Measurements from ENCODE around the gene PTH2R. TPM values are rescaled to one million over a fixed set of nuclear protein-coding genes. Genes with fewer than 3 reads are reported as not detected.
"Not testable (repeated sequence)": the region's sequence is repeated elsewhere in the genome, so short reads cannot be mapped to it uniquely, and the experiment has no call there.

The PTH2R gene
- total RNA-seq, 1 experiment from 2014 or later = not detected

GRCh38 chr2:208482453-208483015, 75.9 kb downstream of the PTH2R start:
- DNase-seq (ENCODE audit: low read depth) = not testable (repeated sequence)

DNA sequence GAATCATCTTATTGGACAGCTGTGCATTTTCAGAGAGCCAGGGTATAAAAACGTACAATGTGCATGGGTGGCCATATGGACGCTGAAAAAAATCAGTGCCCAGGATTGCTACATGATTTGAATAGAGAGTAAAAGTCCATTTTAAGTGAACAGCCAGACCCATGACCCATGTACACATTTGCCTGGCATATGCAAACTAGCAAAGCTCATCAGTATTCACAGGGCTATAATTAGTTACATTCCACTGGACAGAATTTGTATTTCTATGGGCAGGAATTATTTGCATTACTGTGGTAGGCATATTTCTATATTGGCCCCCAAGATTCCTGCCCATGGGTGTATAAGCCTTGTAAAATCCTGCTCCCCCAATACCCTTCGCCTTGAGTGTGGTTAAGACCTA, 78.8 kb downstream of the PTH2R start:
- no peak for DNase-seq (ENCODE audit: low read depth)

GRCh38 chr2:208488686-208489564, 82.3 kb downstream of the PTH2R start:
- DNase-seq (ENCODE audit: low read depth) = no peak

- DNase-seq (ENCODE audit: low read depth) = no peak
Measured at GRCh38 chr2:208489687-208490086, 83.1 kb downstream of the PTH2R start.

GRCh38 chr2:208490492-208490891, 83.9 kb downstream of the PTH2R start:
- DNase-seq (ENCODE audit: low read depth) = no peak

GRCh38 chr2:208491641-208492040, 85.0 kb downstream of the PTH2R start:
- DNase-seq (ENCODE audit: low read depth) = no peak

GRCh38 chr2:208492069-208492468, 85.5 kb downstream of the PTH2R start:
- DNase-seq (ENCODE audit: low read depth) = no peak

DNA sequence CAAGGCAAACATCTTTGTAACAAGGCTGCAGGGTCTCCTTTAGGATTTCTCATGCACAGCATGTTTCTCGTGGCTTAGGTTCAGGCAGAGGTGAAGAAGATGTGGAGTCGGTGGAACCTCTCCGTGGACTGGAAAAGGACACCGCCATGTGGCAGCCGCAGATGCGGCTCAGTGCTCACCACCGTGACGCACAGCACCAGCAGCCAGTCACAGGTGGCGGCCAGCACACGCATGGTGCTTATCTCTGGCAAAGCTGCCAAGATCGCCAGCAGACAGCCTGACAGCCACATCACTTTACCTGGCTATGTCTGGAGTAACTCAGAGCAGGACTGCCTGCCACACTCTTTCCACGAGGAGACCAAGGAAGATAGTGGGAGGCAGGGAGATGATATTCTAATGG, 86.6 kb downstream of the PTH2R start:
- no peak for DNase-seq (ENCODE audit: low read depth)

DNA sequence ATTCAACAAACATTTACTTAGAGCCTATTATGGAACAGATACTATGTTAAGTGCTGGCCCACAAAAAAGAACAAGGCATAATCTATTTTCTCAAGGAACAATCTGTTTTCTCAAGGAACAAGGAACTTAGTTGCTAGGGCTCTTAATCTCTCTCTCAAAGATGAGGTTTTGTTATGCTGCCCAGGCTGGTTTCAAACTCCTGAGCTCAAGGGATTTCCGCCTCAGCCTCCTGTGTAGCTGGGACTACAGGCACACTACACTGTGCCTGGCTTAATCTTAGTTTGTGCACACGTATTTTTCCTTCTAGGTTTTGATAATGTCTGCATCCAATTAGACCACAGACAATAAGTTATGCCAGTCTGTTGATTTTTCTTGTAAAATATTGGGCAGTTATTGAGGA, 89.5 kb downstream of the PTH2R start:
- no peak for DNase-seq (ENCODE audit: low read depth)

DNA sequence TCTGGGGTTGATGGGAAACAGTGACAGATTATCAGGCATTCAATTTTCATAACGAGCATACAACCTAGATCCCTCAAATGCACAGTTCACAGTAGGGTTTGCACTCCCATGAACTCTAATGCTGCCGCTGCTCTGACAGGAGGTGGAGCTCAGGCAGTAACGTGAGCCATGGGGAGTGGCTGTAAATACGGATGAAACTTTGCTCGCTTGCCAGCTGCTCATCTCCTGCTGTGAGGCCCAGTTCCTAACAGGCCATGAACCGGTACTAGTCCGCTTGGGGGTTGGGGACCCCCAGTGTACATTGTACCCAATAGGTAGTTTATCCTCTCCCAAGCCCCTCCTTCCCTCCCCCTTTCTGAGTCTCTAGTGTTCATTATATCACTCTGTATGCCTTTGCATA, 94.6 kb downstream of the PTH2R start:
- no peak for DNase-seq (ENCODE audit: low read depth)

DNA sequence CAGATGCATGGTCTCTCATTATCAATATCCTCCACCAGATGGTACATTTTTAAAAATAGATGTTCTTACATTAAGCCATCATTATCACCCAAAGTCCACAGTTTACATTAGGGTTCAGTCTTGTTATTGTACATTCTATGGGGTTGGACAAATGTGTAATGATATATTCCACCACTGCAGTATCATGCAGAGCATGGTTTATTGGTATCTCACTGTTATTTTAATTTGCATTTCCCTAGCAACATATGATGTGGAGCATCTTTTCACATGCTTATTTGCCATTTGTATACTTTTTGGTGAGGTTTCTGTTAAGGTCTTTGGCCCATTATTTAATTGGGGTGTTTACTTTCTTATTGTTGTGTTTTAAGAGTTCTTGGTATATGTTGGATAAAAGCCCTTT, 95.7 kb downstream of the PTH2R start:
- no peak for DNase-seq (ENCODE audit: low read depth)

DNA sequence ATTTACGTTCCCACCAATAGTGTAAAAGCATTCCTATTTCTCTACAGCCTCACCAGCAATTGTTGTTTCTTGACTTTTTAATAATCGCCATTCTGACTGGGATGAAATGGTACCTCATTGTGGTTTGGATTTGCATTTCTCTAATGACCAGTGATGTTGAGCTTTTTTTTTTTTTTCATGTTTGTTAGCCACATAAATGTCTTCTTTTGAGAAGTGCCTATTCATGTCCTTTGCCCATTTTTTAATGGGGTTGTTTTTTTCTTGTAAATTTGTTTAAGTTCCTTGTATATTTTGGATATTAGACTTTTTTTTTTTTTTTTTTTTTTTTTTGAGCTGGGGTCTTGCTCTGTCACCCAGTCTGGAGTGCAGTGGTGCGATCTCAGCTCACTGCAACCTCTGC, 98.8 kb downstream of the PTH2R start:
- DNase-seq (ENCODE audit: low read depth) = not testable (repeated sequence)

DNA sequence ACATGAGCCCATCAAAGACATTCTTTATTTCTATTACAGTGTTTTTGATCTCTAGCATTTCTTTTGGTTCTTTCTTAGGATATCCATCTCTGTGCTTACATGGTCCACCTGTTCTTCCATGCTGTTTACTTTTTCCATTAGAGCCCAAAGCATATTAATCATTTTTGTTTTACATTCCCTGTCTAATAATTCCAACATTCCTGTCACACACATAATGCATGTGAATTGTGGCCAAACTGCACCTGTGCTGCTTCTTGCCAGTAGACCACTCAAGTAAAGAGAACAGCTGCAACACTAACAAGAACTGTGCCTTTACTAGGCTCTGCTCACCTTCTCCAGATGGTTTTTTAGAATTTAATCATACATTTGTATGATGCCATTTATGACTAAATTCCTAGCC, 103.0 kb downstream of the PTH2R start:
- no peak for DNase-seq (ENCODE audit: low read depth)

DNA sequence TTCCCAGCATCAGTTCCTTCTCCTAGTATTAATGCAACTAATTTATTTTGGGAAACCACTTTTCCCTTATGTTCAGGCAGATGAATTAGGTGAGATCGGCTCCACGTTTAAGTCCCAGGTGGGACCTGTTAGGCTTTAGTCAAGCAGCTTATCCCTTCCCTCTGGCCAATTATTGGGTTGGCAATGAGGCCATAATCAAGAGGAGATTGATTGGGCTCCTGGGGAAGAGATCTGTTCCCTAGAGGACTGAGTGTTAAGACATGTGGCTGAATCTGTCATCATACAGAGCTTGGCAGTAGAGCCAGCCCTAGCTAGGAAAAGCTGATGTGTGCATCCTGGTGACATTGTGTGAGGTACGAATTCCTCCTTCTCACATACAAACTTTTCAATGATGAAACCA, 104.4 kb downstream of the PTH2R start:
- DNase-seq (ENCODE audit: low read depth) = no peak

DNA sequence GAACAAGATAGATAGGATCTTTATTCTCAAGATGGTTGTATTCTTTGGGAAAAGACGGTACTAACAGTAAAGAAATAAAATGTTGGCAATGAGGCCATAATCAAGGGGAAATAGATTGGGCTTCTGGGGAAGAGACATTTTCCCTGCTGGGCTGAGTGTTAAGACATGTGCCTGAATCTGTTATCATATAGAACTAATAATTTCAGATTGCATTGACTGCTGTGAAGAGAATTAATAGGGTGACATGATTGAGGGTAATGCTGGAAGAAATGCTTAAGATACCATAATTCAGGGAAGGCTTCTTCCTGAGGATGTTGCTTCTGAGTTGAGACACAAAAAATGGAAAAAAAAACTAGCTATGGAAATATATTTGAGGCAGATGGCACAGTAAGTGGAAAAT, 105.0 kb downstream of the PTH2R start:
- no peak for DNase-seq (ENCODE audit: low read depth)

GRCh38 chr2:208515099-208515498, 108.5 kb downstream of the PTH2R start:
- no peak for DNase-seq (ENCODE audit: low read depth)

- DNase-seq (ENCODE audit: low read depth) = not testable (repeated sequence)
Measured at GRCh38 chr2:208523069-208523468, 116.5 kb downstream of the PTH2R start.

DNA sequence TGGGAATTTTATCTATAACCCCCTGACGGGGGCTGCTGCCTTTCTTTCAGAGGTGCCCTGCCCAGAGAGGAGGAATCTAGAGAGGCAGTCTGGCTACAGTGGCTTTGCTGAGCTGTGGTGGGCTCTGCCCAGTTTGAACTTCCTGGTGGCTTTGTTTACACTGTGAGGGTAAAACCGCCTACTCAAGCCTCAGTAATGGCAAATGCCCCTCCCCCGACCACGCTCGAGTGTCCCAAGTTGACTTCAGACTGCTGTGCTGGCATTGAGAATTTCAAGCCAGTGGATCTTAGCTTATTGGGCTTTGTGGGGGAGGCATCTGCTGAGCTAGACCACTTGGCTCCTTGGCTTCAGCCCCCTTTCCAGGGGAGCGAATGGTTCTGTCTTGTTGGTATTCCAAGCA, 118.6 kb downstream of the PTH2R start:
- DNase-seq (ENCODE audit: low read depth) = not testable (repeated sequence)

DNA sequence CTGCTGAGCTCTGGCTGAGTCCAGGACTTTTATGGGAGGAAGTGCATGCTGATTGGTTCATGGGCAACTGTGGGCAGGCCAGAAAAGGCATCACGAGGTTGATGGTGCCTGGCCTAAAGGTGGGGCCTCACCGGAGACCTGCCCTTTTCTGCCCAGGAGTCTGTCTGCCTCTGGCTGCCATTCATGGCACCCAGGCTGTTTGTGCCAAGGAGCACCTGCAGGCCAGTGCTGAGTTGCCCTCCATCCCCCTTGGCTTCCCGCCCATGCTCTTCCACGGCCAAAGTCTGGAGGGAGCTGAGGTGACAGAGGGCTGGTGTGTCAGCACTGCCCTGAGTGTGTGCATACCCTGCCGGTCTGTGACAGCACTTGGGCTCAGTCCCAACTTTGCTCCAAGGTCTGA, 123.2 kb downstream of the PTH2R start:
- DNase-seq (ENCODE audit: low read depth) = no peak

GRCh38 chr2:208531361-208531760, 124.8 kb downstream of the PTH2R start:
- DNase-seq (ENCODE audit: low read depth) = no peak

DNA sequence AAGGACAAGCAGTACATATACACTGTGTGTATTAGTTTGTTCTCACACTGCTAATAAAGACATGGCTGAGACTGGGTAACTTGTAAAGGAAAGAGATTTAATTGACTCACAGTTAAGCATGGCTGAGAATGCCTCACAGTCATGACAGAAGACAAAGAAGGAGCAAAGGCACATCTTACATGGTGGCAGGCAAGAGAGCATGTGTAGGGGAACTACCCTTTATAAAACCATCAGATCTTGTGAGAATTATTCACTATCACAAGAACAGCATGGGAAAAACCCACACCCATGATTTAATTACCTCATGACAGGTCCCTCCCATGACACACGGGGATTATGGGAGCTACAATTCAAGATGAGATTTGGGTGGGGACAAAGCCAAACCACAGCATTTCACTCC, 129.0 kb downstream of the PTH2R start:
- DNase-seq (ENCODE audit: low read depth) = not testable (repeated sequence)

GRCh38 chr2:208541461-208541988, 134.9 kb downstream of the PTH2R start:
- DNase-seq (ENCODE audit: low read depth) = no peak

- DNase-seq (ENCODE audit: low read depth) = no peak
Measured at GRCh38 chr2:208541989-208542464, 135.4 kb downstream of the PTH2R start.

Measured in Daoy (cell line).